Pancreas (tissue), 10 donors: Measurements from ENCODE around the gene FBLN2. TPM values are rescaled to one million over a fixed set of nuclear protein-coding genes. Genes with fewer than 3 reads are reported as not detected.

ENCODE experiments used
- ATAC-seq, 4 donors: fragments of 200-7000 bp; cut with Tn5 transposase; one replicate each; pipeline versions ENCODE4 v1.8.0 to v1.9.1; 2020; ENCODE audit warnings: mild to moderate bottlenecking in 4 of 4, moderate library complexity in 4 of 4
- DNase-seq, 6 donors: peaks; one replicate each; pipeline ENCODE4 v3.0.0-alpha.2; 2020
- FAIRE-seq: peaks from 2 replicates; lab custom pipeline; 2012; peaks lifted over from hg19 to GRCh38; lab: Jason Lieb, UNC
- H3K27ac ChIP-seq, 4 donors: fragments of 200-600 bp; sonication (generic); 1 replicate in 3 of 4; 2 replicates in 1 of 4; pipeline versions ENCODE4 v1.5.0 to v1.8.0; 2020
- H3K27me3 ChIP-seq, 4 donors: fragments of 200-600 bp; one replicate each; pipeline ENCODE4 v1.8.0; 2021
- H3K36me3 ChIP-seq, 3 donors: fragments of 200-600 bp; sonication (generic) in 1 of 3; one replicate each; pipeline versions ENCODE4 v1.5.0 to v1.8.0; 2020 to 2021
- H3K4me1 ChIP-seq, 3 donors: fragments of 200-600 bp; one replicate each; pipeline ENCODE4 v1.8.0; 2021
- H3K4me3 ChIP-seq, 4 donors: fragments of 200-600 bp; sonication (generic) in 2 of 4; one replicate each; pipeline versions ENCODE4 v1.5.0 to v1.8.0; 2020 to 2021
- H3K9me3 ChIP-seq, 4 donors: fragments of 200-600 bp; one replicate each; pipeline ENCODE4 v1.8.0; 2021
- CTCF ChIP-seq, 4 donors: fragments of 200-600 bp; sonication (generic) in 3 of 4; IDR thresholded peaks; one replicate each; pipeline versions ENCODE4 v1.5.0 to v1.8.0; 2021; ENCODE audit warnings: antibody characterized with exemption in 4 of 4
- WGBS, 2 donors: extraction: QIAGEN DNeasy Blood & Tissue Kit; methylation state at CpG; one replicate each; pipeline ENCODE4 v1.1.7; 2013; 5-methylcytosine and 5-hydroxymethylcytosine counted together
- intact Hi-C, 3 donors: fragments of 100-400 bp; cut with DNase I; formaldehyde crosslinking; loops; one replicate each; pipeline versions ENCODE4 v1.11.1 to v1.14.2; 2022
- polyA plus RNA-seq, 2 donors: library from polyadenylated mRNA; stranded (reverse); fragments of 200-250 nt; gene quantifications; one replicate each; pipeline ENCODE4 v1.2.3, GENCODE V29; 2013
- total RNA-seq, 6 donors: library from RNA; stranded (reverse); fragmentation: NEBNext Ultra II Directional in 4 of 6; extraction: Animal tissue kit (Norgen Biotek cat#: 25700) in 4 of 6; gene quantifications; one replicate each; pipeline versions ENCODE4 v1.2.1 to v1.2.4, GENCODE V29; 2021 to 2023
- donor health status: healthy with polysubstance abuse.
- donor health status: DM: no; HTN: no; CAD: no; lungs with moderate emphysema.
- donor health status: DM: no; HTN: no; CAD: no.
- donor health status: control.
- donor health status: control.
- donor health status: Bipolar disorder and iron deficiency.
- donor health status: DM: yes; HTN: yes; CAD: no.
- donor health status: DM: no; HTN: no; CAD: no.
- donor health status: DM: no; HTN: no; CAD: no.
- donor health status: DM: yes; HTN: yes; CAD: no.

The FBLN2 gene
- total and polyA plus RNA-seq, 8 donors: 2.4 to 21.8 (median 4.2) TPM

GRCh38 chr3:13544951-13545651 is 3.8 kb upstream of the FBLN2 start:
- no peaks in the 10 kb centered on the region for H3K4me1 ChIP-seq
- intact Hi-C loops: no loop called here
- no peak overlapping the region for H3K27ac ChIP-seq
- H3K4me3 ChIP-seq: no peak overlapping the region
- DNase-seq: no peak
- H3K36me3 ChIP-seq: no peaks in the 10 kb centered on the region
- WGBS, 2 donors: 57 to 77% methylated on average over 9 of the region's 9 CpGs
- H3K9me3 ChIP-seq: no peaks in the 10 kb centered on the region
- H3K27me3 ChIP-seq: no peaks in the 10 kb centered on the region
- no peak for ATAC-seq
- no peak for FAIRE-seq
- no peak for TF ChIP-seq CTCF (IDR thresholded peaks at IDR 0.05)

- Histone ChIP-seq H3K36me3 (no peaks in the 10 kb centered on the region), H3K27ac (no peak overlapping the region), H3K27me3 (no peaks in the 10 kb centered on the region), H3K4me1 (no peaks in the 10 kb centered on the region), H3K9me3 (no peaks in the 10 kb centered on the region), H3K4me3 (no peak overlapping the region)
- intact Hi-C loops: no loop called here
- DNase-seq: no peak
- TF ChIP-seq CTCF (IDR thresholded peaks at IDR 0.05): no peak
- FAIRE-seq: no peak
- WGBS, 2 donors: 79 to 84% methylated on average over 9 of the region's 9 CpGs
- no peak for ATAC-seq
Measured at GRCh38 chr3:13545952-13546454, 2.9 kb upstream of the FBLN2 start.

GRCh38 chr3:13546667-13547171 is 2.2 kb upstream of the FBLN2 start:
- TF ChIP-seq CTCF (IDR thresholded peaks at IDR 0.05): no peak
- Histone ChIP-seq H3K4me3 (no peak overlapping the region), H3K9me3 (no peaks in the 10 kb centered on the region), H3K27me3 (no peaks in the 10 kb centered on the region), H3K36me3 (no peaks in the 10 kb centered on the region), H3K4me1 (no peaks in the 10 kb centered on the region), H3K27ac (no peak overlapping the region)
- ATAC-seq (no peak), FAIRE-seq (no peak), DNase-seq (no peak)
- intact Hi-C loops: no loop called here
- WGBS, 2 donors: 70 to 78% methylated on average over 9 of the region's 9 CpGs

- no peak for ATAC-seq
- H3K4me1 ChIP-seq: no peaks in the 10 kb centered on the region
- no peak for TF ChIP-seq CTCF (IDR thresholded peaks at IDR 0.05)
- H3K36me3 ChIP-seq: no peaks in the 10 kb centered on the region
- H3K27ac ChIP-seq: no peak overlapping the region
- no peak for DNase-seq
- no peak for FAIRE-seq
- H3K27me3 ChIP-seq: no peaks in the 10 kb centered on the region
- intact Hi-C loops: no loop called here
- 89% methylated on average over 10 of the region's 10 CpGs for WGBS, 2 donors
- no peak overlapping the region for H3K4me3 ChIP-seq
- H3K9me3 ChIP-seq: no peaks in the 10 kb centered on the region
Measured at GRCh38 chr3:13547591-13548371, 1.1 kb upstream of the FBLN2 start.
